ENCODE measurements around the gene ALG12.

The ALG12 gene

GRCh38 chr22:49885881-49886280 is 32.4 kb downstream of the ALG12 start:
- DNase-seq: no peak

- DNase-seq: no peak
Observed at GRCh38 chr22:49885281-49885680, 33.0 kb downstream of the ALG12 start.

DNA sequence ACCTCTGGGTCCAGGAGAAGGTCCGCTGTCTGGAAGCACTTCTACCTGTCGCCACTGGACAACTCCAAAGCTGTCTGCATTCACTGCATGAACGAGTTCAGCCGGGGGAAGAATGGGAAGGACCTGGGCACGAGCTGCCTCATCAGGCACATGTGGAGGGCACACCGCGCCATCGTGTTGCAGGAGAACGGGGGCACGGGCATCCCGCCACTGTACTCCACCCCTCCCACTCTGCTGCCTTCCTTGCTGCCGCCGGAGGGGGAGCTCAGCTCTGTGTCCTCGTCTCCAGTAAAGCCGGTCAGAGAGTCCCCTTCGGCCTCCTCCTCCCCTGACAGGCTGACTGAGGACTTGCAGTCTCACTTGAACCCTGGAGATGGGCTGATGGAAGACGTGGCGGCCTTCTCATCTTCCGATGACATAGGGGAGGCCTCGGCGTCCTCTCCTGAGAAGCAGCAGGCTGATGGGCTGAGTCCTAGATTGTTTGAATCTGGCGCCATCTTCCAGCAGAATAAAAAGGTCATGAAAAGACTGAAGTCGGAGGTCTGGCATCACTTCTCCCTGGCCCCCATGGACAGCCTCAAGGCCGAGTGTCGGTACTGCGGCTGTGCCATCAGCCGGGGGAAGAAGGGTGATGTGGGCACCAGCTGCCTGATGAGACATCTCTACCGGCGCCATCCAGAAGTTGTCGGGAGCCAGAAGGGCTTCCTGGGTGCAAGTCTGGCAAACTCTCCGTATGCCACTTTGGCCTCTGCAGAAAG is 33.6 kb downstream of the ALG12 start:
- no peak for DNase-seq

DNA sequence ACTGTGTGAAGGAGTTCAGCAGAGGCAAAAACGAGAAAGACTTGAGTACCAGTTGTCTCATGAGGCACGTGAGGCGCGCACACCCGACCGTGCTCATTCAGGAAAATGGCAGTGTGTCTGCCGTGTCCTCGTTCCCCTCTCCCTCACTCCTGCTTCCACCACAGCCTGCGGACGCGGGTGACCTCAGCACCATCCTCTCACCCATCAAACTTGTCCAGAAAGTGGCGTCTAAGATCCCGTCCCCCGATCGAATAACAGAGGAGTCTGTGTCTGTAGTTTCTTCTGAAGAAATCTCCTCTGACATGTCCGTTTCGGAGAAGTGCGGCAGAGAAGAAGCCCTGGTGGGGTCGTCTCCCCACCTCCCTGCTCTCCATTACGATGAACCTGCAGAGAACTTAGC is 34.2 kb downstream of the ALG12 start:
- no peak for DNase-seq

DNA sequence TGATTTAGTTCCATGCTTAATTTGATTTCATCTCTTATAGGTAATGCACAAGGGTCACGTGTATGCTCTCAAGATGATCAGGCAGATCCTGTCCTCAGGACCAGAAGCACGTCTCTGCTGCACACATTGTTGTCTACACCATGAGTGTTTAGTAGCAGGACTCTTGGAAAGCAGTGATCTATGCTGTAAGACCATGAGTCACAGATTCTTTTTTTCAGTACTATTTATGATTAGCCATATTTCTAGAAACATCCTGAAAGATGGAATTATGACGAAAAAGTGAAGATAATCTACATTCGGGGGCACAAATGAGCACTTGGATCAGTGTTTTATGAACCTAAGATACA is 35.0 kb downstream of the ALG12 start:
- no peak for DNase-seq

DNA sequence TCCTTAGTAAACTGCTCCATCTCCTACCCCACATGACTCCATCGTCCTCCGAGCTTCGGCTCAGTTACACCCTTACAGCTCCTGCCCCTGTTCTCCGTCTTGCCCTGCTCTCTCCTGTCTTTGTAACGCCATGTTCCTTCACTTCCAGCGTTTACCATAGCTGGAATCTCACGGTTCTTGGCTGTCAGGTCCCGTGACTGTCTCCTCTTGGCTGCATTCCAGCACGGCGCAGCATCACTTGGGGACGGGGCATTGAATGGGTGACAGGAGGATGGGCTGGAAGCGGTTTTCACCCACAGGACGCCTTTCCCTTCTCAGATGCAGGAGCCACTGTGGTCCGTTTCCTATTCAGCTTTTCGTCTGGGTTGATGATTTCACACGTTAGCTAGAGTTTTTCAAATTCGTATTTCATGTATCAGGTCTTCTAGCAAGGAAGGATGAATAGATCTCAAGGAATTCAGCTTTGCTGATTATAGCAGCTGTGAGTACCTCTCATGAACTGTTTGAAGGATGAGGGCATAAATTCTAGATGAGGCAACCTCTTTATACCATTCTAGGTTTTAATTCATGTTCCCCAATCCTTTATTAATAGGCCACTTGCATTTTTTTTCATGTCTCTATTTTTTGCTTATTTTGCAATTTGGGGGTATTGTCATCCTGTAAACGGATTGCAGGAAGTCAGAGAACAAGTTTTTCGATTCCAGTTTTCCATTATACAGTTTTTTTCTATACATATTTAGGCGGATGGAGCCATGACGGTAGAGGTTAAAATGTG is 35.5 kb downstream of the ALG12 start:
- DNase-seq: no peak

GRCh38 chr22:49881856-49882255 is 36.4 kb downstream of the ALG12 start:
- no peak for DNase-seq

GRCh38 chr22:49880281-49880680 is 38.0 kb downstream of the ALG12 start:
- DNase-seq: no peak

DNA sequence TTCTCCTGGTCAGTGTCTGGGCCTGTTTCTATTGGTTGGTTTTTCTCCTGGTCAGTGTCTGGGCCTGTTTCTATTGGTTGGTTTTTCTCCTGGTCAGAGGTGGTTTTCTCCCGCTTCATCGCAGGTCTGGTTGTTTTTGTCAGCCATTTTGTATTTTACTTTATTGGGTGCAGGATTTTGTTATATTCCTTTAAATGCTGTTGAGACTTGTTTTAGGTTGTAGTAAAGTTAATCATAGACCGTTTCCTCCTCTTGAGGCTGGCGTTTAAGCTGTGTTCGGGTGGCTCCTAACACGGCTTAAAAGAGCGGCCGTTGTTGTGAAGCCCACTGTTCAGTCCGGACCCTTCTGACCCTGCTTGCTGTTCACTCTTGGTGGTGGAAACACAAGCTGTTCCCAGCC is 38.4 kb downstream of the ALG12 start:
- DNase-seq: no peak

DNA sequence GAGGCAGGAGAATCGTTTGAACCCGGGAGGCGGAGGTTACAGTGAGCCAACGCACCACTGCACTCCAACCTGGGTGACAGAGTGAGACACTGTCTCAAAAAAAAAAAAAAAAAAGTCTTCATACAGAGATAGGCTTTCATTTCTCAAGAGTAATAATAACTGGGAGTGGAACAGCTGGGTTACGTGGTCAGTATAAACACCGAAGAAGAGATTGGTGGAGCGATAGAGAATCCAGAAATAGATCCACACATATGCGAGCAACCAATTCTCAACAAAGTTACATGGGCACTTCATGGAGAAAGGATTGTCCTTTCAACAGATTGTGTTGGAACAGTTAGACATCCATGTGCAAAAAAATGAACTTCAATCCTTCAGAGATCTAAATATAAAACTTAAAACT is 40.0 kb downstream of the ALG12 start:
- no peak for DNase-seq

DNA sequence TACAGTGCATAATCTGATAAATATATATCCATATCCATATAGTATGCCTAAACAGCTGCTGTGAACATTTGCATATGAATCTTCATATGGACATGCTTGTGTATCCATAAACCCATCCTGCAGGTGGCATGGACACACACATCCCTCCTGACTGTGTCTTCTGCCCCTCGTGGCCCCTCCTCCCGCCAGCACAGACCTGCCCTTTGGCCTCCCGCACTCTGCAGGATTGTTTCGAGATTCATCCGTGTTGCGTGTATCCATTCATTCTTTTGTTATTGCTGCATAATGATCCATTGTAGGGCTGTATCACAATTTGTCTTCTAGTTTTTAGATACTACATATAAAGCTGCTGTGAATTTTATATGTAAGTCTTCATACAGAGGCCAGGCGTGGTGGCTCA is 40.6 kb downstream of the ALG12 start:
- DNase-seq: no peak

GRCh38 chr22:49873228-49873940 is 44.9 kb downstream of the ALG12 start:
- DNase-seq: no peak

DNA sequence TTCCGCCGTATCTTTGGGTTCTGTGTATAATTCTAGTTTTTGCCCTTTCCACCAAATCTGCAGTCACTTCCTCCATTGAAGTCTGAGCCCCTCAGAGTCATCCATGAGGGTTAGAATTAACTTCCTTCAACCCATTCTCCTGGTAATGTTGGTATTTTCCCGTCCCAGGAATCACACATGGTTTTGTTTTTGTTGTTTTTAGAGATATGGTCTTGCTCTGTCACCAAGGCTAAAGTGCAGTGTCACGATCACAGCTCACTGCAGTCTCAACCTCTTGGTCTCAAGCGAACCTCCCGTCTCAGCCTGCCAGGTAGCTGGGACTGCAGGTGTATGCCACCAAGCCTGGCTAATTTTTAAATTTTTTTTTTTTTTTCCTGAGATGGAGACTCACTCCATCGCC is 45.9 kb downstream of the ALG12 start:
- no peak for DNase-seq

GRCh38 chr22:49871482-49871881 is 46.8 kb downstream of the ALG12 start:
- no peak for DNase-seq

- DNase-seq: no peak
Observed at GRCh38 chr22:49869845-49870712, 48.2 kb downstream of the ALG12 start.

DNA sequence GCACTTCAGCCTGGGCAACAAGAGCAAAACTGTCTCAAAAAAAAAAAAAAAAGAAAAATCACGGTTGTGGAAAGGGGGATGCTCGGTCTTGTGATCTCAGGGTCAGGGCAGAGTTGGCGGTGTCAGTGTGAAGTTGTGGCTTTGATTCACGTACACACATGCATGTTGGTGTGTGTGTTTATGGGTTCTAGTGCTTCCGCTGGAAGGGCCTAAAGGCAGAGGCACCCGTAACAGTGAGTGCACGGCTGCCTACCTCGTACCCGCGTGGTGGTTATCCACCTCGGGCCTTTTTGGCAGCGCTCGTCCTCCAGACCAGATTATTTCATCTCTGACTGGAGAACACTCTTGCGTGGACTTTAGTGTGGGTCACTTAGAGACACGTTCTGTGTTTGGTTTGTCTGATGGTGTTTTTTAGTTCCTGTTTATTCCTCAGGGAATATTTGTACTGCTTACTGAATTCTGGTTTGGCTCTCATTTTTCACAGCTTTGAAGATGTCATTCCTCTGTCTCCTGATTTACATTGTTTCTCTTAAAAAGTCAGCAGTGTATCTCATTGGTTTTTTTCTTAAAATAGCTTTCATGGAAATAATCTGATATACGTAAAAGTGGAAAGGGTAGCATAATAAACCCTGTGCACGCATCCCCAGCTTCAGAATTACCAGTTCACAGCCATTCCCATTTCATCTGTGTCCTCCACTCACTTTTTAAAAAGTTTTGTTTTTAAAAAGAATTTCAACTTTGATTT is 49.0 kb downstream of the ALG12 start:
- no peak for DNase-seq

GRCh38 chr22:49867303-49868265 is 50.7 kb downstream of the ALG12 start:
- no peak for DNase-seq

DNA sequence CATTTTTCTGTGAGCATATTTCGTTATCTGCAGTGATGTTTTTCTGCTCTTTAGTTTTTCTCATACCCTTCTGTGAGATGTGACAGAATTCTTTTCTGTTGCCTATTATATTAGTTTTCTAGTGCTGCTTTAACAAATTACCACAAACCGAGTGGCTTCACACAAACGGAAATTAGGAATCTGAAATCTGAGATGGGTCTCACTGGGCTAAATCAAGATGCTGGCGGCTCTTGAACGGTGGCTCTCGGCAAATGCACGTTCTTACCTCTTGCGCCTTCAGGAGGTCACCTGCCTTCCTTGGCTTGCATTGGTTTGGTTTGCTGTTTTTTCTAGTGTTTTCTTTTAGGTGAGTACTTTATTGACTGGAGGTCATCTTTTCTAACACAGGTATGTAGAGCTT is 51.6 kb downstream of the ALG12 start:
- DNase-seq: no peak

DNA sequence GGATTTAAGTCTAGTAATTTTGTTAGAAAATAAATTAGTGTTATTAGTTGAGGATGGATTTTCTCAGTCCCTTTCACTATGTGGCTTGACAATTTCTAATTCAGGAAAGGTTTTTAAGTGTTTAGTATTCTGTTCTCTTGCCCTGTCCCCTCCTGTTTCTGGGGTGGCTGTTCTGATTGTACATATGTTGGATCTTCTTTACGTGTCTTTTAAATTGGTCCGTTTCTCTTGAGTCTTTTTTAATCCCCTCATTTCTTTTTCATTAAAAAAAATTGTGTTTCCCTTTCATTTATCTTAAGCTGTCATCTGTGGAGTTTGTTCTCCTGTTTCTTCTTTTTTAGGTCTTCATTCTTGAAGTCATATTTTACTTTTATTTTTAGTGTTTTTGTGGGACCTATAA is 52.1 kb downstream of the ALG12 start:
- no peak for DNase-seq

GRCh38 chr22:49865156-49865555 is 53.1 kb downstream of the ALG12 start:
- DNase-seq: no peak

DNA sequence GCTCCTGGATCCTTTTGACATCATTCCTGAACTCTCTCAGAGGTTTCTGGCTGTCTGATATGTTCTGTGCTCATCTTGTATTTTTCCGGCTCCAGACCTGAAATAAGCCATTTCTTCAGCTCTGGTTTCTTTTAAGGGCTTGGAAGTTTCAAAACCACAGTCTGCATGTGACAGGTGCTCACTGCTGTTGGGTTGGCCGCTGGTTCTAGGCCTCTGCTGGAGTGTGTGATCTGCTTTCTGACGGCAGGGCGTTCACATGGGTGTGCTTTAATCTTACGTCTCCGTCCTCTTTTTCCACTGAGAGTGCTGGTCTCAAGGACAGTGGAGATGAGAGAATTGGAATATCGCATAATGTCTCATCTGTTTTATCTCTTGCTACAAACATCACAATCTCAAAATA is 54.3 kb downstream of the ALG12 start:
- DNase-seq: no peak

All from activated T-cell treated with anti-CD3 and anti-CD28 coated beads for 4 hours (primary cell).